Trophoblast cell (in vitro differentiated cells and primary cell): Measurements from ENCODE around the gene SUDS3.

ENCODE experiments used
- DNase-seq, 2 donors: peaks; one replicate each; pipeline ENCODE4 v3.0.0-alpha.2; 2016
- H2AFZ ChIP-seq: 2 replicates; pipeline ENCODE4 v1.6.1; 2013; ENCODE audit warnings: low read length, moderate library complexity, mild to moderate bottlenecking; ENCODE audit not compliant: insufficient read depth, poor library complexity
- H2AK5ac ChIP-seq: 2 replicates; pipeline ENCODE4 v1.6.1; 2013; ENCODE audit warnings: mild to moderate bottlenecking, low read length
- H2BK120ac ChIP-seq: 2 replicates; pipeline ENCODE4 v1.6.1; 2013; ENCODE audit warnings: low read length, mild to moderate bottlenecking, moderate library complexity; ENCODE audit not compliant: insufficient read depth, poor library complexity
- H2BK12ac ChIP-seq: 2 replicates; pipeline ENCODE4 v1.6.1; 2013; ENCODE audit warnings: mild to moderate bottlenecking, low read length, moderate library complexity
- H2BK5ac ChIP-seq: 2 replicates; pipeline ENCODE4 v1.6.1; 2013; ENCODE audit warnings: low read length, low read depth, moderate library complexity, mild to moderate bottlenecking; ENCODE audit not compliant: poor library complexity
- H3K14ac ChIP-seq: 2 replicates; pipeline ENCODE4 v1.6.1; 2013; ENCODE audit warnings: mild to moderate bottlenecking, low read length
- H3K18ac ChIP-seq: 2 replicates; pipeline ENCODE4 v1.6.1; 2013; ENCODE audit warnings: mild to moderate bottlenecking, low read length
- H3K23ac ChIP-seq: 2 replicates; pipeline ENCODE4 v1.6.1; 2013; ENCODE audit warnings: low read length
- H3K27ac ChIP-seq: 2 replicates; pipeline ENCODE4 v1.5.1; 2013; ENCODE audit warnings: low read depth, mild to moderate bottlenecking, inconsistent platforms, low read length, moderate library complexity
- H3K27me3 ChIP-seq: 2 replicates; pipeline ENCODE4 v1.6.1; 2013; ENCODE audit warnings: inconsistent platforms, mild to moderate bottlenecking, low read length, moderate library complexity; ENCODE audit not compliant: insufficient read depth
- H3K36me3 ChIP-seq, 2 experiments: 1 replicate in 1 of 2; 2 replicates in 1 of 2; pipeline ENCODE4 v1.6.1; 2013; ENCODE audit warnings: low read length in 2 of 2, mild to moderate bottlenecking in 2 of 2, moderate library complexity in 1 of 2; ENCODE audit not compliant: insufficient read depth in 2 of 2, control insufficient read depth in 1 of 2
- H3K4ac ChIP-seq: 2 replicates; pipeline ENCODE4 v1.6.1; 2013; ENCODE audit warnings: low read depth, mild to moderate bottlenecking, low read length, moderate library complexity
- H3K4me1 ChIP-seq, 2 experiments: 1 replicate in 1 of 2; 2 replicates in 1 of 2; pipeline ENCODE4 v1.6.1; 2013; ENCODE audit warnings: low read length in 2 of 2, mild to moderate bottlenecking in 2 of 2, moderate library complexity in 1 of 2; ENCODE audit not compliant: insufficient read depth in 2 of 2, control insufficient read depth in 1 of 2
- H3K4me2 ChIP-seq: 2 replicates; pipeline ENCODE4 v1.6.1; 2013; ENCODE audit warnings: inconsistent platforms, mild to moderate bottlenecking, low read length, moderate library complexity
- H3K4me3 ChIP-seq: 2 replicates; pipeline ENCODE4 v1.5.1; 2013; ENCODE audit warnings: mild to moderate bottlenecking, low read depth, low read length, inconsistent platforms
- H3K79me1 ChIP-seq: one replicate; pipeline ENCODE4 v1.6.1; 2013; ENCODE audit warnings: low read length
- H3K79me2 ChIP-seq: 2 replicates; pipeline ENCODE4 v1.6.1; 2013; ENCODE audit warnings: low read length, mild to moderate bottlenecking; ENCODE audit not compliant: control insufficient read depth, insufficient read depth, poor library complexity
- H3K9ac ChIP-seq: 2 replicates; pipeline ENCODE4 v1.6.1; 2013; ENCODE audit warnings: mild to moderate bottlenecking, low read length
- H3K9me3 ChIP-seq: 2 replicates; pipeline ENCODE4 v1.6.1; 2013; ENCODE audit warnings: low read depth, mild to moderate bottlenecking, control low read depth, inconsistent platforms, low read length; ENCODE audit not compliant: insufficient read depth
- H4K12ac ChIP-seq: 2 replicates; pipeline ENCODE4 v1.6.1; 2013; ENCODE audit warnings: low read depth, mild to moderate bottlenecking, low read length, moderate library complexity
- H4K8ac ChIP-seq: 2 replicates; pipeline ENCODE4 v1.6.1; 2013; ENCODE audit warnings: low read depth, mild to moderate bottlenecking, low read length, moderate library complexity
- H4K91ac ChIP-seq: one replicate; pipeline ENCODE4 v1.6.1; 2013; ENCODE audit warnings: low read depth, mild to moderate bottlenecking, low read length, moderate library complexity
- WGBS: extraction: QIAGEN DNeasy Blood & Tissue Kit; methylation state at CpG from one replicate; pipeline ENCODE4 v1.1.7; 2013; ENCODE audit warnings: missing lambda C conversion rate; ENCODE audit not compliant: insufficient read length, insufficient coverage; ENCODE audit errors: extremely low coverage; 5-methylcytosine and 5-hydroxymethylcytosine counted together

SUDS3 gene

GRCh38 chr12:118429688-118430383 is 53.5 kb downstream of the SUDS3 start:
- Histone ChIP-seq H3K9me3 (no peaks in the 10 kb centered on the region), H4K8ac (no peak overlapping the region), H3K4me3 (no peak overlapping the region), H3K27ac (no peak overlapping the region), H3K9ac (no peak overlapping the region), H3K23ac (no peak overlapping the region), H2AFZ (no peak overlapping the region), H2BK120ac (no peak overlapping the region), H3K4me2 (no peak overlapping the region), H3K79me1 (no peaks in the 10 kb centered on the region), H4K91ac (no peak overlapping the region), H3K79me2 (no peaks in the 10 kb centered on the region), H3K36me3 (no peaks in the 10 kb centered on the region), H2BK5ac (no peak overlapping the region), H2BK12ac (no peak overlapping the region), H3K14ac (no peak overlapping the region), H4K12ac (no peak overlapping the region), H3K4me1 (no peaks in the 10 kb centered on the region), H3K27me3 (no peaks in the 10 kb centered on the region), H3K4ac (no peak overlapping the region), H2AK5ac (no peak overlapping the region), H3K18ac (no peak overlapping the region)
- no CpG with 5 or more reads among the region's 7 CpGs for WGBS
- no peak for DNase-seq

GRCh38 chr12:118430516-118430915 is 54.2 kb downstream of the SUDS3 start:
- Histone ChIP-seq H3K23ac (no peak overlapping the region), H3K27ac (no peak overlapping the region), H3K9me3 (no peaks in the 10 kb centered on the region), H2BK5ac (no peak overlapping the region), H2BK120ac (no peak overlapping the region), H3K18ac (no peak overlapping the region), H4K12ac (no peak overlapping the region), H3K14ac (no peak overlapping the region), H3K4ac (no peak overlapping the region), H3K79me2 (no peaks in the 10 kb centered on the region), H3K4me1 (no peaks in the 10 kb centered on the region), H3K27me3 (no peaks in the 10 kb centered on the region), H3K79me1 (no peaks in the 10 kb centered on the region), H2AFZ (no peak overlapping the region), H3K36me3 (no peaks in the 10 kb centered on the region), H4K91ac (no peak overlapping the region), H3K4me3 (no peak overlapping the region), H4K8ac (no peak overlapping the region), H3K9ac (no peak overlapping the region), H2BK12ac (no peak overlapping the region), H2AK5ac (no peak overlapping the region), H3K4me2 (no peak overlapping the region)
- DNase-seq, result no peak
- WGBS, result no CpG with 5 or more reads among the region's 4 CpGs

DNA sequence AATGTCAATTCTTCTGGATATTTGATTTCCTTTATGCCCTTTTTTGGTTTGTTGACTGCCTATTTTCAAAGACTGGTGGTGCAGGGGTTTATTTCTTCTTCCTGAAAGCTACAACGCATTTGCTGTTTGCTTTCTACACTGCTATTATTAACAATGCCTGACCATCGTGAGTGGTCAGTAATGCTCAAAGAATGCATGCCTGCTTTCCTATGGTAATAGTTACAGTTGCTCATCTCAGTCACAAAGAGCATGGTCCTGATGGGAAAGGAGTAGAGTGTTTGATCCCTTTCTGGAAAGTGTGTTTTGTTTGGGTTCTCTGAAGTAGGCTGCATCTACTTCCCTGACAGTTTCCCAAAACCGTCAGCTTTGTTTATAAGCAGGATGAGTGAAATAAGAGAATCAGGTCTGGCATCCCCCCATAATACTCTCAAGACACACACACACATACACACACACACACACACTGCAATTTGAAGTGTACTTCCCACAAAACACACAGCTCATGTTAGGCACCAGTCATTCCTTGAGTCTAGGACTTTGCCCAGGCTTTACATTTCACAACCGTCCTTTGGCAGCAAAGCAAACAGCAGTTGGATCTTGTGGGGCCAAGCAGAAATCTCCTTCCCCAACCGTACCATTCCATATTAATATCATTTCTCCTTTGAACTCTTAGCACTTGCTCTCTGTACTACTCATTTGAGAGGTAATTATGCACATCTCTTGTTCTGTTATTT is 56.6 kb downstream of the SUDS3 start:
- no peak overlapping the region for H2AK5ac ChIP-seq
- no peak overlapping the region for H4K12ac ChIP-seq
- no peak overlapping the region for H3K4me2 ChIP-seq
- no peaks in the 10 kb centered on the region for H3K79me1 ChIP-seq
- no peak overlapping the region for H3K4ac ChIP-seq
- H2AFZ ChIP-seq, result no peak overlapping the region
- H3K14ac ChIP-seq, result no peak overlapping the region
- DNase-seq, result no peak
- H3K9me3 ChIP-seq, result no peaks in the 10 kb centered on the region
- no peak overlapping the region for H4K91ac ChIP-seq
- H3K9ac ChIP-seq, result no peak overlapping the region
- no peak overlapping the region for H4K8ac ChIP-seq
- WGBS, result no CpG with 5 or more reads among the region's 5 CpGs
- no peak overlapping the region for H2BK5ac ChIP-seq
- H2BK12ac ChIP-seq, result no peak overlapping the region
- no peak overlapping the region for H3K18ac ChIP-seq
- no peaks in the 10 kb centered on the region for H3K4me1 ChIP-seq
- no peak overlapping the region for H3K23ac ChIP-seq
- no peaks in the 10 kb centered on the region for H3K27me3 ChIP-seq
- H2BK120ac ChIP-seq, result no peak overlapping the region
- H3K36me3 ChIP-seq, result no peaks in the 10 kb centered on the region
- H3K27ac ChIP-seq, result no peak overlapping the region
- no peaks in the 10 kb centered on the region for H3K79me2 ChIP-seq
- H3K4me3 ChIP-seq, result no peak overlapping the region

DNA sequence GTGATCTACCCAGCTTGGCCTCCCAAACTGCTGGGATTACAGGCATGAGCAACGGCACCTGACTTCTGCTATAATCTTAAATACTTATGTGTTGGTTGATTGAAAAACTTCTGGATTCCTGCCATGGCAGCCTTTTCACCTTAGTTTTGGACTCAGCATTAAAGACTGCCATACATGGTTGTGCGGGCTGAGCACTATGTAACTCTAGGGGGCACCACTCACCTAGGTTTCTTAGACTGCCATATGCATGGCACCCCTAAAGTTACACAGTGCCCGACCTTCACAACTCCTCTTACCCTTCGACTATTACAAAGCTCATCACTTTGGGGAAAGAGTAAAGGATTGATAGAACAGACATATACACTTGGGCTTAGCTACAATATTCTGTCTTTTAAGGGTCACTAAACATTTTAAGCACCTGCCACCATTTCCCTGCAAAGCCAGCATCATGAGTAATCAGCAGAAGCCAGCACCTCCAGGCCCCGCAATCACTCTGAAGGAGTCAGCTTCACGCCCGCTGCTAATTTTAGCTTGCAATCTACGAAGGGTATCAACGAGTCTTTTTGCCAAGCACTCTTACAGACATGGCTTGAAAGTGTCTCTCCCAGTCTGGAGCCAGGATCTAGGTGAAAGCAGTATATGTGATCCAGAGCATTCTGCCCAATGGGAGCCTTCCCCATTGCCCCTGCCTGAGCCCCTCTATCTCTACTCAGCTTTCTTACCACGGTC is 59.8 kb downstream of the SUDS3 start:
- H2BK5ac ChIP-seq, result no peak overlapping the region
- no peaks in the 10 kb centered on the region for H3K79me1 ChIP-seq
- H3K9ac ChIP-seq, result peak overlapping the region; percentile 45
- no peaks in the 10 kb centered on the region for H3K4me1 ChIP-seq
- no CpG with 5 or more reads among the region's 10 CpGs for WGBS
- H3K18ac ChIP-seq, result no peak overlapping the region
- DNase-seq, result peak; percentile 3 to 11
- H3K27me3 ChIP-seq, result no peaks in the 10 kb centered on the region
- no peak overlapping the region for H4K12ac ChIP-seq
- H3K4me3 ChIP-seq, result no peak overlapping the region
- H3K4ac ChIP-seq, result no peak overlapping the region
- no peaks in the 10 kb centered on the region for H3K9me3 ChIP-seq
- H3K36me3 ChIP-seq, result no peaks in the 10 kb centered on the region
- H3K79me2 ChIP-seq, result no peaks in the 10 kb centered on the region
- H2BK120ac ChIP-seq, result no peak overlapping the region
- no peak overlapping the region for H4K91ac ChIP-seq
- no peak overlapping the region for H2AFZ ChIP-seq
- H3K27ac ChIP-seq, result no peak overlapping the region
- no peak overlapping the region for H2BK12ac ChIP-seq
- H3K4me2 ChIP-seq, result no peak overlapping the region
- no peak overlapping the region for H3K23ac ChIP-seq
- no peak overlapping the region for H4K8ac ChIP-seq
- H3K14ac ChIP-seq, result no peak overlapping the region
- no peak overlapping the region for H2AK5ac ChIP-seq
